K562 (cell line): ENCODE results near the gene ERICH6. TPM values are rescaled to one million over a fixed set of nuclear protein-coding genes. Genes with fewer than 3 reads are reported as not detected.

Source experiments
- ATAC-seq: fragments of 200-7000 bp; cut with Tn5 transposase; 3 replicates; pipeline ENCODE4 v1.9.1; 2020; ENCODE audit warnings: moderate library complexity
- Bru-seq: library from RNA; stranded (reverse); fragments of 400-500 nt; gene quantifications from one replicate; lab custom pipeline; 2021; lab: Mats Ljungman, UMichigan
- BruChase-seq, 2 experiments: library from RNA; stranded (reverse); fragments of 400-500 nt; gene quantifications; one replicate each; lab custom pipeline; 2021; lab: Mats Ljungman, UMichigan
- BruUV-seq: library from RNA; stranded (reverse); fragments of 400-500 nt; replicated peaks from 2 replicates; lab custom pipeline; 2021; lab: Mats Ljungman, UMichigan
- CTCF ChIA-PET: fragments of 300-600 bp; formaldehyde crosslinking; extraction: SDS; loops from one replicate; lab custom pipeline; 2021; ENCODE audit warnings: low intra/inter-chr PET ratio; lab: Yijun Ruan, JAX
- POLR2A ChIA-PET: fragments of 300-600, 350-650 bp; sonication (Branson Sonifier 250); formaldehyde crosslinking; extraction: SDS; loops from one replicate; lab custom pipeline; 2021; ENCODE audit warnings: antibody characterized with exemption, inconsistent platforms; lab: Yijun Ruan, JAX
- DNase-seq, 4 experiments: peaks; one replicate each; pipeline versions ENCODE4 v3.0.0 to v3.0.0-alpha.2; 2011 to 2018; ENCODE audit warnings: low spot score in 3 of 4, mixed read lengths in 3 of 4; ENCODE audit errors: extremely low read depth in 1 of 4
- FAIRE-seq: peaks from 2 replicates; lab custom pipeline; 2011; peaks lifted over from hg19 to GRCh38; lab: Jason Lieb, UNC
- H2AFZ ChIP-seq: 2 replicates; pipeline ENCODE4 v1.6.0; 2011; ENCODE audit warnings: low read depth, low read length, control low read depth, inconsistent platforms
- H3K27ac ChIP-seq: fragments of 200-600 bp; 3 replicates; pipeline ENCODE4 v1.8.0; 2011; ENCODE audit warnings: low read depth, mild to moderate bottlenecking, control low read depth, inconsistent platforms, low read length, moderate library complexity, mixed read lengths; ENCODE audit errors: extremely low read depth
- H3K27me3 ChIP-seq, 2 experiments: fragments of 300-600 bp in 1 of 2; 2 replicates in 1 of 2; 3 replicates in 1 of 2; pipeline versions ENCODE4 v1.6.0 to v1.8.0; 2011; ENCODE audit warnings: inconsistent platforms in 2 of 2, low read length in 2 of 2, mild to moderate bottlenecking in 1 of 2, mixed read lengths in 1 of 2, moderate library complexity in 1 of 2; ENCODE audit not compliant: control insufficient read depth in 2 of 2, insufficient read depth in 2 of 2
- H3K36me3 ChIP-seq: fragments of 300-600 bp; 3 replicates; pipeline ENCODE4 v1.8.0; 2011; ENCODE audit warnings: mild to moderate bottlenecking, low read length, inconsistent platforms; ENCODE audit not compliant: control insufficient read depth, insufficient read depth
- H3K4me1 ChIP-seq, 2 experiments: fragments of 200-600 bp in 1 of 2; replicated peaks in 1 of 2; 2 replicates in 1 of 2; 3 replicates in 1 of 2; pipeline versions ENCODE4 v1.5.1 to v1.8.0; 2011; ENCODE audit warnings: inconsistent platforms in 2 of 2, low read length in 2 of 2, mild to moderate bottlenecking in 1 of 2, mixed read lengths in 1 of 2, moderate library complexity in 1 of 2; ENCODE audit not compliant: control insufficient read depth in 2 of 2, insufficient read depth in 2 of 2
- H3K4me2 ChIP-seq: 2 replicates; pipeline ENCODE4 v1.6.1; 2011; ENCODE audit warnings: low read length, control low read depth, inconsistent platforms, mixed read lengths; ENCODE audit not compliant: insufficient read depth
- H3K4me3 ChIP-seq: fragments of 200-600 bp; sonication (generic), shearing (Covaris generic); 2 replicates; pipeline ENCODE4 v1.5.1; 2016; ENCODE audit warnings: control low read depth, inconsistent platforms
- H3K79me2 ChIP-seq: fragments of 200-600 bp; 3 replicates; pipeline ENCODE4 v1.8.0; 2011; ENCODE audit warnings: low read length, inconsistent platforms; ENCODE audit not compliant: control insufficient read depth, insufficient read depth
- H3K9ac ChIP-seq, 2 experiments: 2 replicates each; pipeline versions ENCODE4 v1.6.0 to v1.6.1; 2011; ENCODE audit warnings: low read depth in 2 of 2, low read length in 2 of 2, control low read depth in 1 of 2, inconsistent platforms in 1 of 2, mild to moderate bottlenecking in 1 of 2, mixed read lengths in 1 of 2; ENCODE audit not compliant: insufficient read depth in 1 of 2
- H3K9me1 ChIP-seq: one replicate; pipeline ENCODE4 v1.6.0; 2011; ENCODE audit warnings: inconsistent platforms, mild to moderate bottlenecking, low read length, moderate library complexity; ENCODE audit not compliant: control insufficient read depth, insufficient read depth
- H3K9me3 ChIP-seq: replicated peaks from 2 replicates; pipeline ENCODE4 v1.5.1; 2011; ENCODE audit warnings: low read depth, low read length, inconsistent platforms; ENCODE audit not compliant: control insufficient read depth, insufficient read depth
- H4K20me1 ChIP-seq: replicated peaks from 2 replicates; pipeline ENCODE4 v1.6.1; 2011; ENCODE audit warnings: low read length, inconsistent platforms, mixed read lengths; ENCODE audit not compliant: control insufficient read depth, insufficient read depth
- CHAMP1 ChIP-seq: fragments of 450-650 bp; IDR thresholded peaks from 2 replicates; pipeline ENCODE4 v1.6.1; 2016; ENCODE audit warnings: mild to moderate bottlenecking
- E2F6 ChIP-seq, 2 experiments: IDR thresholded peaks; 2 replicates each; pipeline ENCODE4 v1.6.1; 2011; ENCODE audit warnings: borderline replicate concordance in 1 of 2, control low read depth in 1 of 2, low read depth in 1 of 2, low read length in 1 of 2, mild to moderate bottlenecking in 1 of 2, mixed read lengths in 1 of 2, moderate library complexity in 1 of 2; ENCODE audit not compliant: insufficient read depth in 1 of 2, insufficient read length in 1 of 2, poor library complexity in 1 of 2, severe bottlenecking in 1 of 2; ENCODE audit errors: extremely low read depth in 1 of 2
- FOXM1 ChIP-seq, 2 experiments: fragments of 450-650 bp in 1 of 2; sonication (generic) in 1 of 2; formaldehyde crosslinking in 1 of 2; IDR thresholded peaks; 2 replicates each; pipeline versions ENCODE4 v1.6.1 to v1.9.0; 2017 to 2022; ENCODE audit warnings: low read depth in 2 of 2, mild to moderate bottlenecking in 2 of 2, missing genetic modification reagents in 1 of 2, moderate library complexity in 1 of 2
- NR2C2 ChIP-seq, 2 experiments: fragments of 200-800 bp in 1 of 2; sonication (Bioruptor generic) in 1 of 2; sonication (generic) in 1 of 2; formaldehyde crosslinking in 1 of 2; IDR thresholded peaks; 2 replicates each; pipeline versions ENCODE4 v1.6.1 to v1.8.0; 2016 to 2022; ENCODE audit warnings: mild to moderate bottlenecking in 1 of 2, missing compliant biosample characterization in 1 of 2, missing genetic modification characterization in 1 of 2, missing genetic modification reagents in 1 of 2
- NRF1 ChIP-seq, 2 experiments: fragments of 450-650 bp; IDR thresholded peaks in 1 of 2; conservative IDR thresholded peaks in 1 of 2; 2 replicates each; pipeline ENCODE4 v1.6.1; 2014; ENCODE audit warnings: mild to moderate bottlenecking in 2 of 2
- PCBP2 ChIP-seq: fragments of 200-400 bp; formaldehyde crosslinking; IDR thresholded peaks from 2 replicates; pipeline ENCODE4 v1.6.1; 2018; ENCODE audit warnings: low read length, low read depth, mild to moderate bottlenecking, moderate library complexity; ENCODE audit not compliant: poor library complexity, severe bottlenecking
- RBFOX2 ChIP-seq: fragments of 200-400 bp; formaldehyde crosslinking; IDR thresholded peaks from 2 replicates; pipeline ENCODE4 v1.6.1; 2017; ENCODE audit warnings: low read depth, mild to moderate bottlenecking, low read length, moderate library complexity
- SUPT5H ChIP-seq: fragments of 450-650 bp; IDR thresholded peaks from 2 replicates; pipeline ENCODE4 v1.6.1; 2016
- ZBTB33 ChIP-seq: sonication (generic); formaldehyde crosslinking; IDR thresholded peaks from 2 replicates; pipeline ENCODE4 v1.8.1; 2023; ENCODE audit warnings: mild to moderate bottlenecking, missing genetic modification reagents
- WGBS: fragments of 100-300 bp; shearing (Covaris generic); methylation state at CpG from one replicate; pipeline ENCODE4 v1.1.6; 2016; ENCODE audit warnings: low coverage, mixed read lengths; ENCODE audit not compliant: insufficient coverage; ENCODE audit errors: missing lambda C conversion rate; 5-methylcytosine and 5-hydroxymethylcytosine counted together
- in situ Hi-C: fragments of 300-500 bp; cut with MboI; formaldehyde crosslinking; loops from 4 replicates; pipeline ENCODE4 v1.15.0; 2018; ENCODE audit warnings: inconsistent platforms, mixed read lengths
- intact Hi-C: fragments of 100-400 bp; cut with micrococcal nuclease; formaldehyde crosslinking; loops from 2 replicates; pipeline ENCODE4 v1.14.2; 2022
- long read RNA-seq, 3 experiments: library from polyadenylated mRNA in 2 of 3; library from RNA in 1 of 3; unstranded in 2 of 3; stranded (forward) in 1 of 3; transcript quantifications; one replicate each; pipeline ENCODE4 v2.0.0, GENCODE V29; 2019 to 2022
- polyA minus RNA-seq, 3 experiments: library from RNA; depleted of rRNA, polyadenylated mRNA; stranded (reverse); fragments of >200 nt; gene quantifications; 2 replicates each; pipeline ENCODE4 v1.2.3, GENCODE V29; 2011
- polyA plus RNA-seq, 8 experiments: library from polyadenylated mRNA; depleted of rRNA in 4 of 8; stranded (reverse) in 5 of 8; unstranded in 3 of 8; fragments of >200 nt; fragmentation: Nextera tagmentation in 2 of 8; fragmentation: Illumina TruSeq in 1 of 8; extraction: Ambion mirVana in 2 of 8; extraction: Trizol in 1 of 8; gene quantifications; 2 replicates each; pipeline versions ENCODE4 v1.2.1 to v1.2.3, GENCODE V29; 2011 to 2014; ENCODE audit warnings: inconsistent platforms in 1 of 8, missing spikeins in 1 of 8
- total RNA-seq, 7 experiments: library from RNA; depleted of rRNA in 6 of 7; stranded (reverse); fragments of >200 nt in 6 of 7; fragmentation: Illumina TruSeq in 2 of 7; extraction: Trizol in 2 of 7; gene quantifications; 2 replicates each; pipeline versions ENCODE4 v1.2.1 to v1.2.3, GENCODE V29; 2011 to 2021; ENCODE audit warnings: low replicate concordance in 1 of 7

The ERICH6 gene
- 0.14 TPM in 1 of 2 replicates, not detected in the other for total RNA-seq (2011; cell fraction: chromatin; rRNA removed; ENCODE audit: low replicate concordance)
- total RNA-seq (2011; cell fraction: nucleolus; rRNA removed): not detected in 2 replicates
- not detected in 2 replicates for total RNA-seq (2011; cell fraction: nucleoplasm; rRNA removed)
- not detected in 2 replicates for total RNA-seq (2014; rRNA removed)
- not detected in 2 replicates for total RNA-seq (2014; rRNA removed; fragmentation: Illumina TruSeq; extraction: Trizol)
- total RNA-seq (2015; rRNA removed; fragmentation: Illumina TruSeq; extraction: Trizol): not detected in 2 replicates
- not detected in 2 replicates for total RNA-seq (2021)
- polyA plus RNA-seq (2011; rRNA removed): not detected in 2 replicates
- polyA plus RNA-seq (2011; cell fraction: cytosol; rRNA removed): not detected in 2 replicates
- not detected in 2 replicates for polyA plus RNA-seq (2011; cell fraction: nucleus; rRNA removed)
- polyA plus RNA-seq (2012): not detected in 2 replicates
- not detected in 2 replicates for polyA plus RNA-seq (2014; fragmentation: Illumina TruSeq; extraction: Trizol)
- polyA plus RNA-seq (2014; fragmentation: Nextera tagmentation; extraction: Ambion mirVana): not detected
- not detected in 2 replicates for polyA plus RNA-seq (2014; rRNA removed)
- not detected in 2 replicates for polyA minus RNA-seq (2011; rRNA and poly(A)+ RNA removed)
- not detected in 2 replicates for polyA minus RNA-seq (2011; cell fraction: cytosol; rRNA and poly(A)+ RNA removed)
- 0.13 TPM in 1 of 2 replicates, not detected in the other for polyA minus RNA-seq (2011; cell fraction: nucleus; rRNA and poly(A)+ RNA removed)
- percentile 19 among the genes with signal in this experiment for Bru-seq, nascent RNA
- percentile 16 among the genes with signal in this experiment for BruChase-seq, experiment 1, labeled RNA remaining after a 2-hour chase
- percentile 9 among the genes with signal in this experiment for BruChase-seq, experiment 2, labeled RNA remaining after a 6-hour chase
- long read RNA-seq, experiment 1: 0 reads
- long read RNA-seq, experiment 2: 0 reads
- long read RNA-seq, experiment 3: 0 reads

GRCh38 chr3:150703756-150704344, at the start of gene ERICH6:
Gene ERICH6 (minus strand): TSS chr3:150703920. CDS start chr3:150703898, 22 bp downstream.
- ChIA-PET CTCF (no interaction called here), POLR2A (interaction anchor here (0.5 to 0.7 kb wide), 4 partner anchors 14 to 1514 kb away, joined by 3 read pairs; no protein-coding TSS in a partner anchor)
- Histone ChIP-seq H3K27ac (peak within 1 kb of the TSS; percentile 69), H3K9me3 (peaks cover 6% of the 10 kb centered on the region; the same call in 1 of the 2 replicates), H3K27me3 (no peaks in the 10 kb centered on the region), H3K4me3 (peak within 1 kb of the TSS; percentile 42), H2AFZ (peak within 1 kb of the TSS; percentile 94), H3K79me2 (no peaks in the 10 kb centered on the region), H3K9me1 (no peaks in the 10 kb centered on the region), H3K4me2 (peak within 1 kb of the TSS; percentile 71), H4K20me1 (no peaks in the 10 kb centered on the region), H3K36me3 (no peaks in the 10 kb centered on the region), H3K4me1 (peaks cover 0 to 9% of the 10 kb centered on the region in 2 experiments; a peak in 1 of 5 replicates), H3K9ac (peak within 1 kb of the TSS; percentile 68 to 88)
- no TSS peak for BruUV-seq
- intact Hi-C loops: loop anchor here (5.0 kb wide), 1 partner anchor 102 kb away; the partner anchor contains the start of gene SELENOT
- WGBS: 5% methylated on average over 27 of the region's 35 CpGs
- ATAC-seq (peak; percentile 100), DNase-seq (peak; percentile 79 to 86 (median 84)), FAIRE-seq (peak; percentile 84)
- in situ Hi-C loops: no loop called here
- TF ChIP-seq NR2C2 (CRISPR knock-in tag; IDR thresholded peaks at IDR 0.05): no peak
- TF ChIP-seq NR2C2 (tag; IDR thresholded peaks at IDR 0.05): peak; percentile 38; the same call in 1 of the 2 replicates
- TF ChIP-seq E2F6 (IDR thresholded peaks at IDR 0.05; ENCODE audit: borderline replicate concordance in 1 of 2, extremely low read depth in 1 of 2, insufficient read depth in 1 of 2, insufficient read length in 1 of 2, low read depth in 1 of 2, low read length in 1 of 2, poor library complexity in 1 of 2, severe bottlenecking in 1 of 2): peak in 1 of 2 experiments; percentile 71
- peak; percentile 94 for TF ChIP-seq CHAMP1
- 0 out of 2 replicates have a peak, but pooled peaks have one; percentile 23 for TF ChIP-seq SUPT5H
- TF ChIP-seq ZBTB33 (CRISPR knock-in tag): peak; percentile 85
- peak; percentile 63 to 71 for TF ChIP-seq NRF1 (conservative IDR thresholded peaks at IDR 0.05 in 1 of 2, IDR thresholded peaks at IDR 0.05 in 1 of 2)
- TF ChIP-seq FOXM1 (IDR thresholded peaks at IDR 0.05; ENCODE audit: low read depth): 0 out of 2 replicates have a peak, but pooled peaks have one; percentile 24
- no peak for TF ChIP-seq FOXM1 (CRISPR knock-in tag; IDR thresholded peaks at IDR 0.05; ENCODE audit: low read depth)
- peak; percentile 80 for TF ChIP-seq RBFOX2
- peak; percentile 54 for TF ChIP-seq PCBP2
